ENCODE measurements around the gene PHLPP1. TPM values are rescaled to one million over a fixed set of nuclear protein-coding genes. Genes with fewer than 3 reads are reported as not detected.
A peak's percentile ranks its signal among the peaks of the same experiment; 100 is the strongest.

PHLPP1 gene
- total RNA-seq, 1 experiment from 2014 or later = 14.1 TPM

GRCh38 chr18:62741118-62741566, 25.8 kb downstream of the PHLPP1 start:
- intact Hi-C loops (cut with micrococcal nuclease) = no loop called here
- Histone ChIP-seq H3K36me3 (ENCODE audit: low read depth, low read length) (no peaks in the 10 kb centered on the region), H3K9me3 (ENCODE audit: low read length) (no peaks in the 10 kb centered on the region), H3K4me2 (ENCODE audit: low read length) (no peak overlapping the region), H3K27ac (ENCODE audit: low read length) (peak overlapping the region; percentile 33; the same call in 1 of the 2 replicates), H4K20me1 (ENCODE audit: low read length) (peaks cover 12% of the 10 kb centered on the region; the same call in 1 of the 2 replicates), H3K79me2 (ENCODE audit: low read length) (peaks cover 88% of the 10 kb centered on the region), H3K9me2 (replicated peaks; ENCODE audit: low read length) (no peaks in the 10 kb centered on the region), H3K4me1 (ENCODE audit: insufficient read depth, low read length) (peaks cover 14% of the 10 kb centered on the region), H3K4me3 (ENCODE audit: low read length) (no peak overlapping the region), H3F3A (ENCODE audit: low read length, unreplicated experiment) (no peaks in the 10 kb centered on the region), H2AFZ (ENCODE audit: low read length) (no peak overlapping the region), H3K27me3 (ENCODE audit: low read length) (no peaks in the 10 kb centered on the region), H3K9ac (ENCODE audit: low read length) (no peak overlapping the region)
- DNase-seq (peak; percentile 63), ATAC-seq (peak; percentile 46)
- no TSS peak for BruUV-seq (replicated peaks)
- ChIA-PET POLR2A (ENCODE audit: unreplicated experiment) (no interaction called here), CTCF (no interaction called here)
- TF ChIP-seq EZH2phosphoT487 (IDR thresholded peaks at IDR 0.05; ENCODE audit: borderline replicate concordance, low read length) (no peak), CTCF (conservative IDR thresholded peaks at IDR 0.05; ENCODE audit: low read depth, low read length) (no peak), EZH2 (IDR thresholded peaks at IDR 0.05; ENCODE audit: low read length, unreplicated experiment) (no peak)

- no peak for DNase-seq
- H3K9me2 ChIP-seq (replicated peaks; ENCODE audit: low read length) = no peaks in the 10 kb centered on the region
- POLR2A ChIA-PET (ENCODE audit: unreplicated experiment) = no interaction called here
- TF ChIP-seq CTCF (conservative IDR thresholded peaks at IDR 0.05; ENCODE audit: low read depth, low read length) (no peak), EZH2 (IDR thresholded peaks at IDR 0.05; ENCODE audit: low read length, unreplicated experiment) (no peak), EZH2phosphoT487 (IDR thresholded peaks at IDR 0.05; ENCODE audit: borderline replicate concordance, low read length) (no peak)
- no peaks in the 10 kb centered on the region for H3F3A ChIP-seq (ENCODE audit: low read length, unreplicated experiment)
- no peak for ATAC-seq
- H4K20me1 ChIP-seq (ENCODE audit: low read length) = peaks cover 12% of the 10 kb centered on the region; the same call in 1 of the 2 replicates
- H3K4me2 ChIP-seq (ENCODE audit: low read length) = no peak overlapping the region
- no peak overlapping the region for H3K9ac ChIP-seq (ENCODE audit: low read length)
- H3K4me1 ChIP-seq (ENCODE audit: insufficient read depth, low read length) = peaks cover 14% of the 10 kb centered on the region
- H2AFZ ChIP-seq (ENCODE audit: low read length) = no peak overlapping the region
- peaks cover 88% of the 10 kb centered on the region for H3K79me2 ChIP-seq (ENCODE audit: low read length)
- no peaks in the 10 kb centered on the region for H3K27me3 ChIP-seq (ENCODE audit: low read length)
- no peak overlapping the region for H3K4me3 ChIP-seq (ENCODE audit: low read length)
- no peak overlapping the region for H3K27ac ChIP-seq (ENCODE audit: low read length)
- no peaks in the 10 kb centered on the region for H3K36me3 ChIP-seq (ENCODE audit: low read depth, low read length)
- no TSS peak for BruUV-seq (replicated peaks)
- H3K9me3 ChIP-seq (ENCODE audit: low read length) = no peaks in the 10 kb centered on the region
- CTCF ChIA-PET = no interaction called here
- intact Hi-C loops (cut with micrococcal nuclease) = no loop called here
Measured at GRCh38 chr18:62741584-62741983, 26.2 kb downstream of the PHLPP1 start.

- Histone ChIP-seq H3K9ac (ENCODE audit: low read length) (no peak overlapping the region), H3K9me2 (replicated peaks; ENCODE audit: low read length) (no peaks in the 10 kb centered on the region), H3K27ac (ENCODE audit: low read length) (no peak overlapping the region), H3K9me3 (ENCODE audit: low read length) (no peaks in the 10 kb centered on the region), H4K20me1 (ENCODE audit: low read length) (peaks cover 15% of the 10 kb centered on the region; the same call in 1 of the 2 replicates), H3K27me3 (ENCODE audit: low read length) (no peaks in the 10 kb centered on the region), H3K36me3 (ENCODE audit: low read depth, low read length) (no peaks in the 10 kb centered on the region), H2AFZ (ENCODE audit: low read length) (no peak overlapping the region), H3K79me2 (ENCODE audit: low read length) (peaks cover 89% of the 10 kb centered on the region), H3K4me2 (ENCODE audit: low read length) (no peak overlapping the region), H3K4me3 (ENCODE audit: low read length) (no peak overlapping the region), H3K4me1 (ENCODE audit: insufficient read depth, low read length) (peaks cover 14% of the 10 kb centered on the region), H3F3A (ENCODE audit: low read length, unreplicated experiment) (no peaks in the 10 kb centered on the region)
- peak; percentile 57 for ATAC-seq
- DNase-seq = peak; percentile 5
- POLR2A ChIA-PET (ENCODE audit: unreplicated experiment) = no interaction called here
- no TSS peak for BruUV-seq (replicated peaks)
- intact Hi-C loops (cut with micrococcal nuclease) = loop anchor here (2.0 kb wide), 1 partner anchor 20 kb away; no protein-coding TSS in a partner anchor
- TF ChIP-seq EZH2 (IDR thresholded peaks at IDR 0.05; ENCODE audit: low read length, unreplicated experiment) (no peak), CTCF (conservative IDR thresholded peaks at IDR 0.05; ENCODE audit: low read depth, low read length) (no peak), EZH2phosphoT487 (IDR thresholded peaks at IDR 0.05; ENCODE audit: borderline replicate concordance, low read length) (no peak)
- CTCF ChIA-PET = interaction anchor here (1.7 kb wide), 1 partner anchor 29 kb away, joined by 13 read pairs; the partner anchor contains the start of gene PHLPP1
Measured at GRCh38 chr18:62744076-62744968, 29.0 kb downstream of the PHLPP1 start.

Measured in PC-3 (cell line).